Measurements from ENCODE around the gene PARPBP.
"Not testable (repeated sequence)": the region's sequence is repeated elsewhere in the genome, so short reads cannot be mapped to it uniquely, and the experiment has no call there.

- TF ChIP-seq, protein P1, sequence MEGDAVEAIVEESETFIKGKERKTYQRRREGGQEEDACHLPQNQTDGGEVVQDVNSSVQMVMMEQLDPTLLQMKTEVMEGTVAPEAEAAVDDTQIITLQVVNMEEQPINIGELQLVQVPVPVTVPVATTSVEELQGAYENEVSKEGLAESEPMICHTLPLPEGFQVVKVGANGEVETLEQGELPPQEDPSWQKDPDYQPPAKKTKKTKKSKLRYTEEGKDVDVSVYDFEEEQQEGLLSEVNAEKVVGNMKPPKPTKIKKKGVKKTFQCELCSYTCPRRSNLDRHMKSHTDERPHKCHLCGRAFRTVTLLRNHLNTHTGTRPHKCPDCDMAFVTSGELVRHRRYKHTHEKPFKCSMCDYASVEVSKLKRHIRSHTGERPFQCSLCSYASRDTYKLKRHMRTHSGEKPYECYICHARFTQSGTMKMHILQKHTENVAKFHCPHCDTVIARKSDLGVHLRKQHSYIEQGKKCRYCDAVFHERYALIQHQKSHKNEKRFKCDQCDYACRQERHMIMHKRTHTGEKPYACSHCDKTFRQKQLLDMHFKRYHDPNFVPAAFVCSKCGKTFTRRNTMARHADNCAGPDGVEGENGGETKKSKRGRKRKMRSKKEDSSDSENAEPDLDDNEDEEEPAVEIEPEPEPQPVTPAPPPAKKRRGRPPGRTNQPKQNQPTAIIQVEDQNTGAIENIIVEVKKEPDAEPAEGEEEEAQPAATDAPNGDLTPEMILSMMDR (IDR thresholded peaks at IDR 0.05) = not testable (repeated sequence)
- TF ChIP-seq POLR2A, POLR2AphosphoS5 (IDR thresholded peaks at IDR 0.05): not testable (repeated sequence)
These were observed 17.6 kb downstream of the PARPBP start for GRCh38 chr12:102137619-102138018.
